ENCODE data around the gene GPC3.

The GPC3 gene

DNA sequence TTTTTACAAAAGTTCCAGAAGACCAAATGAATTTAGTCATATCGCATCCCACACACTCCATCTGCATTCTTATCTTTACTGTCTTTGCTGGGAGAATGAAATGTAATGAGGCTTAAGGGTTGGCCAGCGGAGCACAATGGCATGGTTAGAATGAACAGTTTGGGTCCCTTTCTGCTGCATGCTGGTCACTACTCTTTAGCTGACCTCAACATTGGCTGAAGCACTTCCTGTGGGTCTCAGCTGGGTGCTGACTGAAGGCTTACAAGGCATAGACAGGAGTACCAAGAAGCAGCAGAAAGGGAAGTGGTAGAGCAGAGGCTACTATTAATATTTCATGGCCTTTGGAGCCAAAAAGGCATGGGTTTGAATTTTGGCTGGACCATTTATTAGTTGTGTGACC, 410.7 kb downstream of the GPC3 start:
- TF ChIP-seq, protein P1, sequence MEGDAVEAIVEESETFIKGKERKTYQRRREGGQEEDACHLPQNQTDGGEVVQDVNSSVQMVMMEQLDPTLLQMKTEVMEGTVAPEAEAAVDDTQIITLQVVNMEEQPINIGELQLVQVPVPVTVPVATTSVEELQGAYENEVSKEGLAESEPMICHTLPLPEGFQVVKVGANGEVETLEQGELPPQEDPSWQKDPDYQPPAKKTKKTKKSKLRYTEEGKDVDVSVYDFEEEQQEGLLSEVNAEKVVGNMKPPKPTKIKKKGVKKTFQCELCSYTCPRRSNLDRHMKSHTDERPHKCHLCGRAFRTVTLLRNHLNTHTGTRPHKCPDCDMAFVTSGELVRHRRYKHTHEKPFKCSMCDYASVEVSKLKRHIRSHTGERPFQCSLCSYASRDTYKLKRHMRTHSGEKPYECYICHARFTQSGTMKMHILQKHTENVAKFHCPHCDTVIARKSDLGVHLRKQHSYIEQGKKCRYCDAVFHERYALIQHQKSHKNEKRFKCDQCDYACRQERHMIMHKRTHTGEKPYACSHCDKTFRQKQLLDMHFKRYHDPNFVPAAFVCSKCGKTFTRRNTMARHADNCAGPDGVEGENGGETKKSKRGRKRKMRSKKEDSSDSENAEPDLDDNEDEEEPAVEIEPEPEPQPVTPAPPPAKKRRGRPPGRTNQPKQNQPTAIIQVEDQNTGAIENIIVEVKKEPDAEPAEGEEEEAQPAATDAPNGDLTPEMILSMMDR (IDR thresholded peaks at IDR 0.05; ENCODE audit: low read depth, low read length, missing control alignments): no peak
- H3K4me3 ChIP-seq (ENCODE audit: low read depth, low read length): no peak overlapping the region
- DNase-seq (ENCODE audit: low read depth): no peak

- DNase-seq (ENCODE audit: low read depth): no peak
- TF ChIP-seq, protein P1 (IDR thresholded peaks at IDR 0.05; ENCODE audit: low read depth, low read length, missing control alignments): no peak
- H3K4me3 ChIP-seq (ENCODE audit: low read depth, low read length): no peak overlapping the region
These were observed 414.8 kb downstream of the GPC3 start for GRCh38 chrX:133570549-133570948.

DNA sequence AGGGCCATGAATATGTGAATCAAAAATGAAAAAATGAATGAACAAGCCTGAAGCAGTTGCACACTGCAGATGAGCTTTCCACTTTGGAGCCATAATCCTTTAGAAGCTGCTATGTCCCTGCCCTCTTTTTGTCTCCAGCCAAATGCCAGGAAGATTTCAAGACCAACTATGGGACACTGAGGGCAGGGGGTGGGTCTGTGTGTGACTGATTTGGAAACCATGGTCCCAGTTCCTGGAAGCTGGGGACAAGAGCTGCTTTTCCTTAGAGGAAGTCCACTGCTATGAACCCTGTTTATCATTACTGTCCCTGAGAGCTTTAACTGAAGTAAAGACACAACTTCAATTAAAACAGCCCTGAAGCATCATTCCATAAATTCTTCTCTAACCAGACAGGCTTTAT, 416.2 kb downstream of the GPC3 start:
- TF ChIP-seq, protein P1 (IDR thresholded peaks at IDR 0.05; ENCODE audit: low read depth, low read length, missing control alignments): no peak
- no peak overlapping the region for H3K4me3 ChIP-seq (ENCODE audit: low read depth, low read length)
- no peak for DNase-seq (ENCODE audit: low read depth)

DNA sequence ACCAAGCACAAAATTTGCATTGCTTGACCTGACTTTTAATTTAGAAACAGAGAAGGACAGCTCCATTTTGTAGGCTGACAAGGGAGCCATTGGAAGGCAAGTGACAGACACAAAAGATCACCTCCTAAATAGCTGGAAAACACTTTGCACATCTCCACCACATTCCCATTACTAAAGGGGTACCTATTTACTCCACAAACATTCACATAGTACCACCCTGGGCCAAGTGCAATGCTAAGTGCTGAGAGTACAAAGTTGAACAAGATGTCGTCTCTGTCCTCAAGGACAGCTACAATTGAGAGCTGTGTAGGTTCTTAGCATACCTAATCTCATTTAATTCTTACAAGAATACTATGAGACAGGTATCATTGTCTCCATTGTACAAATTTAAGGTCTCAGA, 417.3 kb downstream of the GPC3 start:
- DNase-seq (ENCODE audit: low read depth): no peak
- TF ChIP-seq, protein P1 (IDR thresholded peaks at IDR 0.05; ENCODE audit: low read depth, low read length, missing control alignments): no peak
- no peak overlapping the region for H3K4me3 ChIP-seq (ENCODE audit: low read depth, low read length)

- no peak for DNase-seq (ENCODE audit: low read depth)
- TF ChIP-seq, protein P1 (IDR thresholded peaks at IDR 0.05; ENCODE audit: low read depth, low read length, missing control alignments): no peak
- H3K4me3 ChIP-seq (ENCODE audit: low read depth, low read length): no peak overlapping the region
These were observed 418.5 kb downstream of the GPC3 start for GRCh38 chrX:133566876-133567275.

GRCh38 chrX:133563705-133564104, 421.7 kb downstream of the GPC3 start:
- TF ChIP-seq, protein P1 (IDR thresholded peaks at IDR 0.05; ENCODE audit: low read depth, low read length, missing control alignments): no peak
- DNase-seq (ENCODE audit: low read depth): no peak
- H3K4me3 ChIP-seq (ENCODE audit: low read depth, low read length): no peak overlapping the region

- H3K4me3 ChIP-seq (ENCODE audit: low read depth, low read length): no peak overlapping the region
- DNase-seq (ENCODE audit: low read depth): no peak
- TF ChIP-seq, protein P1 (IDR thresholded peaks at IDR 0.05; ENCODE audit: low read depth, low read length, missing control alignments): no peak
These were observed 424.1 kb downstream of the GPC3 start for GRCh38 chrX:133561251-133561650.
